Caco-2 (cell line): ENCODE results near the gene CCT8L2. TPM values are rescaled to one million over a fixed set of nuclear protein-coding genes. Genes with fewer than 3 reads are reported as not detected.
"Not testable (repeated sequence)": the region's sequence is repeated elsewhere in the genome, so short reads cannot be mapped to it uniquely, and the experiment has no call there.

ENCODE experiments used
- BruUV-seq: library from RNA; stranded (reverse); fragments of 400-500 nt; replicated peaks from 2 replicates; lab custom pipeline; 2021; lab: Mats Ljungman, UMichigan
- CTCF ChIA-PET: fragments of 300-600 bp; sonication (Branson Sonifier 250); formaldehyde crosslinking; loops from one replicate; lab custom pipeline; 2022; ENCODE audit warnings: antibody characterized with exemption; lab: Charles Lee
- POLR2A ChIA-PET: fragments of 300-600 bp; sonication (Branson Sonifier 250); formaldehyde crosslinking; loops from one replicate; lab custom pipeline; 2022; ENCODE audit warnings: antibody characterized with exemption; lab: Charles Lee
- DNase-seq, 2 experiments: peaks; one replicate each; pipeline versions ENCODE4 v3.0.0 to v3.0.0-alpha.2; 2020 to 2022
- H3K27me3 ChIP-seq: replicated peaks from 2 replicates; pipeline ENCODE4 v1.6.0; 2011; ENCODE audit warnings: low read length; ENCODE audit not compliant: control insufficient read depth, insufficient read depth
- H3K36me3 ChIP-seq: 2 replicates; pipeline ENCODE4 v1.5.1; 2011; ENCODE audit warnings: low read length; ENCODE audit not compliant: control insufficient read depth, insufficient read depth
- H3K4me1 ChIP-seq: fragments of 250-450 bp; sonication (Bioruptor Pico); 2 replicates; pipeline ENCODE4 v1.5.1; 2020; ENCODE audit warnings: mild to moderate bottlenecking
- H3K4me3 ChIP-seq: 2 replicates; pipeline ENCODE4 v1.5.1; 2011; ENCODE audit warnings: low read depth, mild to moderate bottlenecking, control low read depth, low read length
- H3K9me3 ChIP-seq: fragments of 250-450 bp; sonication (Bioruptor Pico); 2 replicates; pipeline ENCODE4 v1.5.1; 2020; ENCODE audit warnings: mild to moderate bottlenecking, moderate library complexity
- H3K27ac Mint-ChIP-seq: one replicate; pipeline ENCODE4 v1.8.0; 2022; ENCODE audit warnings: mixed read lengths; ENCODE audit not compliant: unreplicated experiment
- H3K27me3 Mint-ChIP-seq: one replicate; pipeline ENCODE4 v1.8.0; 2022; ENCODE audit warnings: mixed read lengths; ENCODE audit not compliant: insufficient read depth, unreplicated experiment
- H3K36me3 Mint-ChIP-seq: one replicate; pipeline ENCODE4 v1.8.0; 2022; ENCODE audit warnings: mild to moderate bottlenecking, mixed read lengths; ENCODE audit not compliant: insufficient read depth, unreplicated experiment
- H3K4me1 Mint-ChIP-seq: one replicate; pipeline ENCODE4 v1.8.0; 2022; ENCODE audit warnings: low read depth, mixed read lengths; ENCODE audit not compliant: unreplicated experiment
- H3K4me3 Mint-ChIP-seq: one replicate; pipeline ENCODE4 v1.8.0; 2022; ENCODE audit warnings: mild to moderate bottlenecking, moderate library complexity, mixed read lengths; ENCODE audit not compliant: unreplicated experiment
- H3K9me3 Mint-ChIP-seq: one replicate; pipeline ENCODE4 v1.8.0; 2022; ENCODE audit warnings: mixed read lengths; ENCODE audit not compliant: unreplicated experiment
- intact Hi-C: fragments of 100-400 bp; cut with micrococcal nuclease; formaldehyde crosslinking; loops from one replicate; pipeline ENCODE4 v1.10.0; 2022; ENCODE audit not compliant: unreplicated experiment
- total RNA-seq: library from RNA; stranded (reverse); gene quantifications from 2 replicates; pipeline ENCODE4 v1.2.3, GENCODE V29; 2022
- TF ChIP-seq, protein P1 (sequence below), 2 experiments: fragments of 200-600 bp in 1 of 2; IDR thresholded peaks; 1 replicate in 1 of 2; 2 replicates in 1 of 2; pipeline versions ENCODE4 v1.5.1 to v1.8.0; 2011 to 2022; ENCODE audit warnings: antibody characterized with exemption in 1 of 2, control low read depth in 1 of 2, inconsistent platforms in 1 of 2, low read depth in 1 of 2, low read length in 1 of 2, mild to moderate bottlenecking in 1 of 2, moderate library complexity in 1 of 2; ENCODE audit not compliant: insufficient read depth in 1 of 2, severe bottlenecking in 1 of 2, unreplicated experiment in 1 of 2

Gene CCT8L2
- total RNA-seq, 1 experiment from 2014 or later: not detected

DNA sequence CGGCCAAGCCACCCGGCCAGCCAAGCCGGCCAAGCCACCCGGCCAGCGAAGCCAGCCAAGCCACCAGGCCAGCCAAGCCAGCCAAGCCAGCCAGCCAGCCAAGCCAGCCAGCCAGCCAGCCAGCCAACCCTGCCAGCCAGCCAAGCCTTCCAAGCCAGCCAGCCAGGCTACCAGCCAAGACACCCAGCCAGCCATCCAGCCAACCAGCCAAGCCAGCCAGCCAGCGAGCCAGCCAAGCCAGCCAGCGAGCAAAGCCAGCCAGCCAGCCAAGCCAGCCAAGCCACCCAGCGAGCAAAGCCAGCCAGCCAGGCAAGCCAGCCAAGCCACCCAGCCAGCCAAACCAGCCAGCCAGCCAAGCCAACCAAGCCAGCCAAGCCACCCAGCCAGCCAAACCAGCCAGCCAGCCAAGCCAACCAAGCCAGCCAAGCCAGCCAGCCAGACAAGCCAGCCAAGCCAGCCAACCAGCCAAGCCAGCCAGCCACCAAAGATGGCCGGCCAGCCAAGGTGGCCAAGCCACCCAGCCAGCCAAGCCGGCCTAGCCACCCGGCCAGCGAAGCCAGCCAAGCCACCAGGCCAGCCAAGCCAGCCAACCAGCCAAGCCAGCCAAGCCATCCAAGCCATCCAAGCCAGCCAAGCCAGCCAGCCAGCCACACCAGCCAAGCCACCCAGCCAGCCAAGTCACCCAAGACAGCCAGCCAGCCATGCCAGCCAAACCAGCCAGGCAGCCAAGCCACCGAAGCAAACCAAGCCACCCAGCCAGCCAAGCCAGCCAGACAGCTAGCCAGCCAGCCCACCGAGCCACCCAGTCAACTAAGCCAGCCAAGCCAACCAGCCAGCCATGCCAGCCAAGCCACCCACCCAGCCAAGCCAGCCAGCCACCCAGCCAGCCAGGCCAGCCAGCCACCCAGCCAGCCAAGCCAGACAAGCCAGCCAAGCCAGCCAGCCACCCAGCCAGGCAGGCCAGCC lies 28.8 kb downstream of the CCT8L2 start:
- no TSS peak for BruUV-seq
- Mint-ChIP-seq H3K27me3 (no peaks in the 10 kb centered on the region), H3K9me3 (no peaks in the 10 kb centered on the region), H3K4me3 (no peak overlapping the region), H3K4me1 (no peaks in the 10 kb centered on the region), H3K36me3 (no peaks in the 10 kb centered on the region), H3K27ac (no peak overlapping the region)
- no peaks in the 10 kb centered on the region for H3K9me3 ChIP-seq
- H3K27me3 ChIP-seq: no peaks in the 10 kb centered on the region
- no peaks in the 10 kb centered on the region for H3K36me3 ChIP-seq
- H3K4me3 ChIP-seq: no peak overlapping the region
- ChIA-PET CTCF (no interaction called here), POLR2A (no interaction called here)
- H3K4me1 ChIP-seq: no peaks in the 10 kb centered on the region
- DNase-seq: no peak
- TF ChIP-seq, protein P1, sequence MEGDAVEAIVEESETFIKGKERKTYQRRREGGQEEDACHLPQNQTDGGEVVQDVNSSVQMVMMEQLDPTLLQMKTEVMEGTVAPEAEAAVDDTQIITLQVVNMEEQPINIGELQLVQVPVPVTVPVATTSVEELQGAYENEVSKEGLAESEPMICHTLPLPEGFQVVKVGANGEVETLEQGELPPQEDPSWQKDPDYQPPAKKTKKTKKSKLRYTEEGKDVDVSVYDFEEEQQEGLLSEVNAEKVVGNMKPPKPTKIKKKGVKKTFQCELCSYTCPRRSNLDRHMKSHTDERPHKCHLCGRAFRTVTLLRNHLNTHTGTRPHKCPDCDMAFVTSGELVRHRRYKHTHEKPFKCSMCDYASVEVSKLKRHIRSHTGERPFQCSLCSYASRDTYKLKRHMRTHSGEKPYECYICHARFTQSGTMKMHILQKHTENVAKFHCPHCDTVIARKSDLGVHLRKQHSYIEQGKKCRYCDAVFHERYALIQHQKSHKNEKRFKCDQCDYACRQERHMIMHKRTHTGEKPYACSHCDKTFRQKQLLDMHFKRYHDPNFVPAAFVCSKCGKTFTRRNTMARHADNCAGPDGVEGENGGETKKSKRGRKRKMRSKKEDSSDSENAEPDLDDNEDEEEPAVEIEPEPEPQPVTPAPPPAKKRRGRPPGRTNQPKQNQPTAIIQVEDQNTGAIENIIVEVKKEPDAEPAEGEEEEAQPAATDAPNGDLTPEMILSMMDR (IDR thresholded peaks at IDR 0.05; ENCODE audit: insufficient read depth in 1 of 2, low read depth in 1 of 2, low read length in 1 of 2, severe bottlenecking in 1 of 2, unreplicated experiment in 1 of 2): no peak
- intact Hi-C loops: no loop called here

DNA sequence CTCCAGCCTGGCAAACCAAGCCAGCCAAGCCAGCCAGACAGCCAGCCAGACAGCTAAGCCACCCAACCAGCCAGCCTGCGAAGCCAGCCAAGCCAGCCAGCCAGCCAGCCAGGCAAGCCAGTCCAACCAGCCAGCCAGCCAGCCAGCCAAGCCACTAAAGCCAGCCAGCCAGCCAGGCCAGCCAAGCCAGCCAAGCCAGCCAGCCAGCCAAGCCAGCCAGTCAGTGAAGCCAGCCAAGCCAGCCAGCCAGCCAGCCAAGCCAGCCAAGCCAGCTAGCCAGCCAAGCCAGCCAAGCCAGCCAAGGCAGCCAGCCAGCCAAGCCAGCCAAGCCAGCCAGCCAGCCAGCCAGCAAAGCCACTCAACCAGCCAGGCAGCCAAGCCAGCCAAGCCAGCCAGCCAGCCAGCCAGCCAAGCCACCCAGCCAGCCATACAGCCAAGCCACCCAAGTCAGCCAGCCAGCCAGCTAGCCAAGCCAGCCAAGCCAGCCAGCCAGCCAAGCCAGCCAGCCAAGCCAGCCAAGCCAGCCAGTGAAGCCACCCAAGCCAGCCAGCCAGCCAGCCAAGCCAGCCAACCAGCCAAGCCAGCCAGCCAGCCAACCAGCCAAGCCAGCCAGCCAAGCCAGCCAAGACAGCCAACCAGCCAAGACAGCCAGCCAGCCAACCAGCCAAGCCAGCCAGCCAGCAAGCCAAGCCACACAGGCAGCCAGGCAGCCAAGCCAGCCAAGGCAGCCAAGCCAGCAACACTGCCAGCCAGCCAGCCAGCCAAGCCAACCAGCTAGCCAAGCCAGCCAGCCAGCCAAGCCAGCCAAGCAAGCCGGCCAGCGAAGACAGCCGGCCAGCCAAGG lies 29.7 kb downstream of the CCT8L2 start:
- H3K27me3 Mint-ChIP-seq: no peaks in the 10 kb centered on the region
- no peaks in the 10 kb centered on the region for H3K9me3 Mint-ChIP-seq
- no peak overlapping the region for H3K4me3 Mint-ChIP-seq
- no peaks in the 10 kb centered on the region for H3K36me3 Mint-ChIP-seq
- intact Hi-C loops: no loop called here
- no peak for DNase-seq
- TF ChIP-seq, protein P1 (IDR thresholded peaks at IDR 0.05; ENCODE audit: insufficient read depth in 1 of 2, low read depth in 1 of 2, low read length in 1 of 2, severe bottlenecking in 1 of 2, unreplicated experiment in 1 of 2): no peak
- CTCF ChIA-PET: no interaction called here
- Histone ChIP-seq H3K4me3 (no peak overlapping the region), H3K36me3 (no peaks in the 10 kb centered on the region), H3K4me1 (no peaks in the 10 kb centered on the region), H3K27me3 (no peaks in the 10 kb centered on the region), H3K9me3 (no peaks in the 10 kb centered on the region)
- POLR2A ChIA-PET: no interaction called here
- no peak overlapping the region for H3K27ac Mint-ChIP-seq
- no TSS peak for BruUV-seq
- no peaks in the 10 kb centered on the region for H3K4me1 Mint-ChIP-seq

DNA sequence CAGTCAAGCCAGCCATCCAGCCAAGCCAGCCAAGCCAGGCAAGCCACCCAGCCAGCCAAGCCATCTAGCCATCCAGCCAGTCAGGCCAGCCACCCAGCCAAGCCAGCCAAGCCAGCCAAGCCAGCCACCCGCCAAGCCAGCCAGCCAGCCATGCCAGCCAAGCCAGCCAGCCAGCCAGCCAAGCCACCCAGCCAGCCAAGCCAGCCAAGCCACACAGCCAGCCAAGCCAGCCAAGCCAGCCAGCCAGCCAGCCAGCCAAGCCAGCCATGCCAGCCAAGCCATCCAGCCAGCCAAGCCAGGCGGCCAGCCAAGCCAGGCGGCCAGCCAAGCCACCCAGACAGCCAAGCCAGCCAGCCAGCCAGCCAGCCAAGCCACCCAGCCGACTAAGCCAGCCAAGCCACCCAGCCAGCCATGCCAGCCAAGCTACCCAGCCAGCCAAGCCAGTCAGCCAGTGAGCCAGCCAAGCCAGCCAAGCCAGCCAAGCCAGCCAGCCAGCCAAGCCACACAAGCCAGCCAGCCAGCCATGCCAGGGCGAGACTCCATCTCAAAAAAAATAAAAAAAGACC lies 31.4 kb downstream of the CCT8L2 start:
- BruUV-seq, H3K9me3 ChIP-seq, CTCF ChIA-PET, H3K4me3 ChIP-seq, H3K4me3 Mint-ChIP-seq, intact Hi-C loops, H3K27ac Mint-ChIP-seq, DNase-seq, H3K36me3 ChIP-seq, H3K4me1 ChIP-seq, H3K4me1 Mint-ChIP-seq, H3K36me3 Mint-ChIP-seq, H3K27me3 Mint-ChIP-seq, H3K27me3 ChIP-seq, POLR2A ChIA-PET, H3K9me3 Mint-ChIP-seq: not testable (repeated sequence)

DNA sequence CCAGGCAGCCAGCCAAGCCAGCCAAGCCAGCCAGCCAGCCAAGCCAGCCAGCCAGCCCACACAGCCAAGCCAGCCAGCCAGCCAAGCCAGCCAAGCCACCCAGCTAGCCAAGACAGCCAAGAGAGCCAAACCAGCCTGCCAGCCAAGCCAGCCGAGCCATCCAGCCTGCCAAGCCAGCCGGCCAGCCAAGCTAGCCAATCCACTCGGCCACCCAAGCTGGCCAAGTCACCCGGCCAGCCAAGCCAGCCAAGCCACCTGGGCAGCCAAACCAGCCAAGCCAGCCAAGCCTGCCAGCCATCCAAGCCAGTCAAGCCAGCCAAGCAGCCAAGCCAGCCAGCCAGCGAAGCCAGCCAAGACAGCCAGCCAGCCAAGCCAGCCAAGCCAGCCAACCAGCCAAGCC lies 32.0 kb downstream of the CCT8L2 start:
- H3K4me1 Mint-ChIP-seq, CTCF ChIA-PET, intact Hi-C loops, BruUV-seq, H3K36me3 Mint-ChIP-seq, H3K27me3 Mint-ChIP-seq, H3K4me3 ChIP-seq, H3K36me3 ChIP-seq, H3K4me3 Mint-ChIP-seq, H3K27ac Mint-ChIP-seq, POLR2A ChIA-PET, H3K4me1 ChIP-seq, H3K9me3 Mint-ChIP-seq, H3K9me3 ChIP-seq, H3K27me3 ChIP-seq, DNase-seq: not testable (repeated sequence)

DNA sequence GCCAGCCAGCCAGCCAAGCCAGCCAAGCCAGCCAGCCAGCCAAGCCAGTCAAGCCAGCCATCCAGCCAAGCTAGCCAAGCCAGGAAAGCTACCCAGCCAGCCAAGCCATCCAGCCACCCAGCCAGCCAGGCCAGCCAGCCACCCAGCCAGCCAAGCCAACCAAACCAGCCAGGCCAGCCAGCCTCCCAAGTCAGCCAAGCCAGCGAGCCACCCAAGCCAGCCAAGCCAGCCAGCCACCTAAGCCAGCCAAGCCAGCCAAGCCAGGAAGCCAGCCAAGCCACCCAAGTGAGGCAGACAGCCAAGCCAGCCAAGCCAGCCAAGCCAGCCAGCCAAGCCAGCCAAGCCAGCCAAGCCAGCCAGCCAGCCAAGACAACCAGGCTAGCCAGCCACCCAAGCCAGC lies 32.6 kb downstream of the CCT8L2 start:
- H3K27me3 ChIP-seq, POLR2A ChIA-PET, H3K27me3 Mint-ChIP-seq, H3K4me1 ChIP-seq, BruUV-seq, H3K36me3 Mint-ChIP-seq, H3K4me3 Mint-ChIP-seq, intact Hi-C loops, H3K4me3 ChIP-seq, H3K4me1 Mint-ChIP-seq, H3K27ac Mint-ChIP-seq, DNase-seq, H3K9me3 Mint-ChIP-seq, H3K36me3 ChIP-seq, CTCF ChIA-PET, H3K9me3 ChIP-seq: not testable (repeated sequence)
